KMS-11 (cell line): Measurements from ENCODE around the gene ZNF423.

Source experiments
- H2AFZ ChIP-seq: fragments of 200-600 bp; sonication (generic); 2 replicates; pipeline ENCODE4 v1.6.1; 2016; ENCODE audit warnings: antibody characterized with exemption, mixed run types, low read depth
- H3K27ac ChIP-seq: fragments of 200-600 bp; sonication (generic); 2 replicates; pipeline ENCODE4 v1.6.1; 2016; ENCODE audit warnings: mild to moderate bottlenecking, mixed run types
- H3K27me3 ChIP-seq: fragments of 200-600 bp; sonication (generic); 2 replicates; pipeline ENCODE4 v1.6.1; 2017; ENCODE audit warnings: mild to moderate bottlenecking, low read depth, mixed run types, moderate library complexity; ENCODE audit not compliant: insufficient read depth
- H3K36me3 ChIP-seq: fragments of 200-600 bp; sonication (generic); 2 replicates; pipeline ENCODE4 v1.6.1; 2017; ENCODE audit warnings: mild to moderate bottlenecking, mixed run types; ENCODE audit not compliant: insufficient read depth
- H3K4me1 ChIP-seq: fragments of 200-600 bp; sonication (generic); 2 replicates; pipeline ENCODE4 v1.6.1; 2016; ENCODE audit warnings: mild to moderate bottlenecking, low read depth, mixed run types; ENCODE audit not compliant: poor library complexity, severe bottlenecking
- H3K4me2 ChIP-seq: fragments of 200-600 bp; sonication (generic); 2 replicates; pipeline ENCODE4 v1.7.0; 2016; ENCODE audit warnings: mild to moderate bottlenecking, mixed run types
- H3K4me3 ChIP-seq: fragments of 200-600 bp; sonication (generic); IDR thresholded peaks from 2 replicates; pipeline ENCODE4 v1.6.1; 2017; ENCODE audit warnings: low read depth, low read length, mixed read lengths; ENCODE audit not compliant: insufficient read depth
- H3K79me2 ChIP-seq: fragments of 200-600 bp; sonication (generic); 2 replicates; pipeline ENCODE4 v1.6.1; 2016; ENCODE audit warnings: low read depth, mixed run types; ENCODE audit not compliant: insufficient read depth
- H3K9ac ChIP-seq: fragments of 200-600 bp; sonication (generic); 2 replicates; pipeline ENCODE4 v1.6.1; 2016; ENCODE audit warnings: mild to moderate bottlenecking, mixed run types
- H4K20me1 ChIP-seq: fragments of 200-600 bp; sonication (generic); 2 replicates; pipeline ENCODE4 v1.6.1; 2016; ENCODE audit warnings: mild to moderate bottlenecking, mixed run types; ENCODE audit not compliant: insufficient read depth
- TF ChIP-seq, protein P1 (sequence below): fragments of 200-600 bp; sonication (generic); conservative IDR thresholded peaks from 2 replicates; pipeline ENCODE4 v1.6.1; 2017; ENCODE audit warnings: low read depth, mild to moderate bottlenecking, antibody characterized with exemption, low read length, moderate library complexity, mixed read lengths

The ZNF423 gene

DNA sequence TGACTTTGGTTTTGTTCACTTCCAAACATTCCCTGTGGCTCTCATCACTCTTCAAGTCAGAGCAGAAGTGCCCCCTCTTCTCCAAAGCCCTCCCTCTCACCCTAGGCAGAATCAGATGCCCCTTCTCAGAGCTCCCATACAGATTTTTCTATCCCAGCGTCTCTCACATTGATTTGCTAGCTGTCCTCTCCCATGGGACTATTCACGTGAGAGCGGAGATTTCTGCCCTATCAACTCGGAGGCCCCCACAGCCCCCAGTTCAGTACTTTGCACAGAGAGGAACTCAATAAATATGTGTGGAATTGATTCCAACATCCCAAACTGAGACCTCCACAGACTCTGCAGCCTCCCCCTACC, 299.7 kb downstream of the ZNF423 start:
- Histone ChIP-seq H3K27me3 (no peaks in the 10 kb centered on the region), H3K4me2 (no peak overlapping the region), H4K20me1 (no peaks in the 10 kb centered on the region), H2AFZ (no peak overlapping the region), H3K27ac (no peak overlapping the region), H3K9ac (no peak overlapping the region), H3K4me3 (no peak overlapping the region), H3K4me1 (no peaks in the 10 kb centered on the region), H3K36me3 (no peaks in the 10 kb centered on the region), H3K79me2 (no peaks in the 10 kb centered on the region)
- TF ChIP-seq, protein P1, sequence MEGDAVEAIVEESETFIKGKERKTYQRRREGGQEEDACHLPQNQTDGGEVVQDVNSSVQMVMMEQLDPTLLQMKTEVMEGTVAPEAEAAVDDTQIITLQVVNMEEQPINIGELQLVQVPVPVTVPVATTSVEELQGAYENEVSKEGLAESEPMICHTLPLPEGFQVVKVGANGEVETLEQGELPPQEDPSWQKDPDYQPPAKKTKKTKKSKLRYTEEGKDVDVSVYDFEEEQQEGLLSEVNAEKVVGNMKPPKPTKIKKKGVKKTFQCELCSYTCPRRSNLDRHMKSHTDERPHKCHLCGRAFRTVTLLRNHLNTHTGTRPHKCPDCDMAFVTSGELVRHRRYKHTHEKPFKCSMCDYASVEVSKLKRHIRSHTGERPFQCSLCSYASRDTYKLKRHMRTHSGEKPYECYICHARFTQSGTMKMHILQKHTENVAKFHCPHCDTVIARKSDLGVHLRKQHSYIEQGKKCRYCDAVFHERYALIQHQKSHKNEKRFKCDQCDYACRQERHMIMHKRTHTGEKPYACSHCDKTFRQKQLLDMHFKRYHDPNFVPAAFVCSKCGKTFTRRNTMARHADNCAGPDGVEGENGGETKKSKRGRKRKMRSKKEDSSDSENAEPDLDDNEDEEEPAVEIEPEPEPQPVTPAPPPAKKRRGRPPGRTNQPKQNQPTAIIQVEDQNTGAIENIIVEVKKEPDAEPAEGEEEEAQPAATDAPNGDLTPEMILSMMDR, result no peak

- Histone ChIP-seq H3K9ac (no peak overlapping the region), H3K36me3 (no peaks in the 10 kb centered on the region), H2AFZ (no peak overlapping the region), H3K27ac (no peak overlapping the region), H4K20me1 (no peaks in the 10 kb centered on the region), H3K4me1 (no peaks in the 10 kb centered on the region), H3K4me2 (no peak overlapping the region), H3K27me3 (no peaks in the 10 kb centered on the region), H3K4me3 (no peak overlapping the region), H3K79me2 (no peaks in the 10 kb centered on the region)
- TF ChIP-seq, protein P1, result no peak
Observed at GRCh38 chr16:49554681-49555080, 301.2 kb downstream of the ZNF423 start.

GRCh38 chr16:49552313-49552928, 303.5 kb downstream of the ZNF423 start:
- TF ChIP-seq, protein P1, result no peak
- Histone ChIP-seq H3K36me3 (no peaks in the 10 kb centered on the region), H2AFZ (no peak overlapping the region), H3K79me2 (no peaks in the 10 kb centered on the region), H3K27ac (no peak overlapping the region), H3K4me1 (no peaks in the 10 kb centered on the region), H3K4me3 (no peak overlapping the region), H3K9ac (no peak overlapping the region), H3K27me3 (no peaks in the 10 kb centered on the region), H3K4me2 (no peak overlapping the region), H4K20me1 (no peaks in the 10 kb centered on the region)

- Histone ChIP-seq H3K27me3 (no peaks in the 10 kb centered on the region), H4K20me1 (no peaks in the 10 kb centered on the region), H3K27ac (no peak overlapping the region), H3K4me1 (no peaks in the 10 kb centered on the region), H2AFZ (no peak overlapping the region), H3K79me2 (no peaks in the 10 kb centered on the region), H3K4me2 (no peak overlapping the region), H3K4me3 (no peak overlapping the region), H3K9ac (no peak overlapping the region), H3K36me3 (no peaks in the 10 kb centered on the region)
- TF ChIP-seq, protein P1, result no peak
Observed at GRCh38 chr16:49550666-49551065, 305.2 kb downstream of the ZNF423 start.
